ENCODE measurements around the gene IGSF9B.

IGSF9B gene

GRCh38 chr11:133934599-133935550, 21.9 kb downstream of the IGSF9B start:
- peak; percentile 58 to 92 for DNase-seq

GRCh38 chr11:133934096-133934495, 22.7 kb downstream of the IGSF9B start:
- DNase-seq, result no peak

GRCh38 chr11:133931449-133932060, 25.2 kb downstream of the IGSF9B start:
- no peak for DNase-seq

GRCh38 chr11:133930767-133931448, 25.9 kb downstream of the IGSF9B start:
- DNase-seq, result no peak

GRCh38 chr11:133930053-133930766, 26.6 kb downstream of the IGSF9B start:
- DNase-seq, result no peak

GRCh38 chr11:133929401-133930052, 27.2 kb downstream of the IGSF9B start:
- DNase-seq, result no peak

- no peak for DNase-seq
These were observed 28.1 kb downstream of the IGSF9B start for GRCh38 chr11:133928628-133929059.

- peak in 1 of 2 experiments; percentile 28 for DNase-seq
These were observed 28.8 kb downstream of the IGSF9B start for GRCh38 chr11:133927690-133928627.

GRCh38 chr11:133926466-133927246, 30.1 kb downstream of the IGSF9B start:
- no peak for DNase-seq

GRCh38 chr11:133925756-133926155, 31.0 kb downstream of the IGSF9B start:
- DNase-seq, result no peak

GRCh38 chr11:133924661-133925060, 32.1 kb downstream of the IGSF9B start:
- DNase-seq, result no peak

- DNase-seq, result peak; percentile 38 to 46
These were observed 34.5 kb downstream of the IGSF9B start for GRCh38 chr11:133922078-133922870.

GRCh38 chr11:133921513-133921912, 35.3 kb downstream of the IGSF9B start:
- DNase-seq, result no peak

GRCh38 chr11:133921026-133921425, 35.7 kb downstream of the IGSF9B start:
- DNase-seq, result no peak

GRCh38 chr11:133920109-133920990, 36.4 kb downstream of the IGSF9B start:
- DNase-seq, result no peak

- no peak for DNase-seq
These were observed 37.2 kb downstream of the IGSF9B start for GRCh38 chr11:133919330-133920108.

- no peak for DNase-seq
These were observed 38.0 kb downstream of the IGSF9B start for GRCh38 chr11:133918608-133919260.

Data from cerebellar nuclear complex (tissue), 1 donor.